Gastroesophageal sphincter (tissue), 4 donors: ENCODE data around the gene CHKB. TPM values are rescaled to one million over a fixed set of nuclear protein-coding genes. Genes with fewer than 3 reads are reported as not detected.

ENCODE experiments used
- ATAC-seq: fragments of 150-250 bp; one replicate; pipeline ENCODE4 v1.9.1; 2016; ENCODE audit warnings: mild to moderate bottlenecking, moderate library complexity
- H3K27ac ChIP-seq, 4 donors: fragments of 200-600 bp; sonication (generic) in 3 of 4; 1 replicate in 3 of 4; 2 replicates in 1 of 4; pipeline ENCODE4 v1.5.1; 2016 to 2019
- H3K27me3 ChIP-seq: fragments of 200-600 bp; sonication (generic); one replicate; pipeline ENCODE4 v1.5.1; 2019
- H3K36me3 ChIP-seq, 2 donors: fragments of 200-600 bp; sonication (generic); one replicate each; pipeline ENCODE4 v1.5.1; 2019; ENCODE audit warnings: control low read depth in 1 of 2
- H3K4me1 ChIP-seq, 3 donors: fragments of 200-600 bp; sonication (generic); 1 replicate in 2 of 3; 2 replicates in 1 of 3; pipeline ENCODE4 v1.5.1; 2016 to 2019; ENCODE audit warnings: control low read depth in 2 of 3
- H3K4me3 ChIP-seq, 2 donors: fragments of 200-600 bp; sonication (generic); one replicate each; pipeline ENCODE4 v1.5.1; 2019; ENCODE audit warnings: mild to moderate bottlenecking in 1 of 2, moderate library complexity in 1 of 2
- H3K9me3 ChIP-seq, 3 donors: fragments of 200-600 bp; sonication (generic); one replicate each; pipeline ENCODE4 v1.5.1; 2017 to 2019; ENCODE audit warnings: control low read depth in 2 of 3
- EP300 ChIP-seq: sonication (generic); formaldehyde crosslinking; IDR thresholded peaks from one replicate; pipeline ENCODE4 v1.6.1; 2017; ENCODE audit warnings: antibody characterized with exemption, mild to moderate bottlenecking
- POLR2A ChIP-seq, 2 donors: fragments of 450-650 bp; IDR thresholded peaks; one replicate each; pipeline ENCODE4 v1.6.1; 2017; ENCODE audit warnings: antibody characterized with exemption in 2 of 2, mild to moderate bottlenecking in 2 of 2, moderate library complexity in 1 of 2
- POLR2AphosphoS5 ChIP-seq: sonication (generic); formaldehyde crosslinking; IDR thresholded peaks from one replicate; pipeline ENCODE4 v1.6.1; 2017; ENCODE audit warnings: antibody characterized with exemption
- WGBS, 2 donors: methylation state at CpG; one replicate each; pipeline ENCODE4 v1.1.5; 2018; ENCODE audit warnings: low coverage in 1 of 2; 5-methylcytosine and 5-hydroxymethylcytosine counted together
- total RNA-seq, 4 donors: library from RNA; depleted of rRNA; stranded (reverse); fragments of >200 nt; gene quantifications; one replicate each; pipeline ENCODE4 v1.1.0, GENCODE V29; 2016
- TF ChIP-seq, protein P1 (sequence below), 4 experiments: fragments of 200-600 bp in 2 of 4; fragments of 450-650 bp in 2 of 4; sonication (generic) in 1 of 4; IDR thresholded peaks; one replicate each; pipeline ENCODE4 v1.5.1; 2017 to 2019; ENCODE audit warnings: antibody characterized with exemption in 4 of 4, mild to moderate bottlenecking in 2 of 4, moderate library complexity in 2 of 4

CHKB gene
- total RNA-seq, 4 donors from 2014 or later: 16.6 to 39.8 (median 33.1) TPM

DNA sequence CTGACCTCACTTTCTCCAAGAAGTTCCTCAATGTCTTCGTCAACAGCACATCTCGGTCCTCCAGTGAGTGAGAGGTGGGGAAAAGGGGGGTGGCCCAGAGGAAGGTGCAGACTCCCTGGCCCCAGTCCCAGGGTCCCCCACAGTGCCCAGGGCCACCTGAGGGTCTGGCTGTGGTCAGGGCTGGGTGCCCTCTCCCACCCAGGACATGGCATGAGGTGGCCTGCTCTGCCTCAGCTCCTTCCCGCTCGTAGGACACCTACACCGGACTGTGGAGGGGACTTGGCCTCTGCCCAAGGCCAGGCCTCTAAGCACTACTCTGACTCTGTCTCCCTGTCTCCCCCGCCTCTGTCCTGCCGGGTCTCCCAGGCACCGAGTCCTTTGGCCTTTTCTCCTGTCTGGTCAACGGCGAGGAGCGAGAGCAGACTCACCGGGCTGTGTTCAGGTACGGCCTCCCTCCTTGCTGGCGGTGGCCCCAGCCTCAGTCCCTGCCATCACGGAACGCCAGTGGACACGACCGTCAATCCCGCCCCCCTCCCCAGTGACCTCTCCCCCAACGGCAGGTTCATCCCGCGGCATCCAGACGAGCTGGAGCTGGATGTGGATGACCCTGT lies 22.5 kb upstream of the CHKB start:
- Histone ChIP-seq H3K9me3 (no peaks in the 10 kb centered on the region), H3K27me3 (peaks cover 95% of the 10 kb centered on the region), H3K27ac (no peak overlapping the region), H3K4me3 (no peak overlapping the region), H3K4me1 (peaks cover 0 to 21% (median 0%) of the 10 kb centered on the region in 3 donors), H3K36me3 (peaks cover 0 to 6% of the 10 kb centered on the region in 2 donors)
- ATAC-seq: no peak
- TF ChIP-seq EP300 (no peak), POLR2AphosphoS5 (no peak), POLR2A (IDR thresholded peaks at IDR 0.05) (no peak)
- TF ChIP-seq, protein P1, sequence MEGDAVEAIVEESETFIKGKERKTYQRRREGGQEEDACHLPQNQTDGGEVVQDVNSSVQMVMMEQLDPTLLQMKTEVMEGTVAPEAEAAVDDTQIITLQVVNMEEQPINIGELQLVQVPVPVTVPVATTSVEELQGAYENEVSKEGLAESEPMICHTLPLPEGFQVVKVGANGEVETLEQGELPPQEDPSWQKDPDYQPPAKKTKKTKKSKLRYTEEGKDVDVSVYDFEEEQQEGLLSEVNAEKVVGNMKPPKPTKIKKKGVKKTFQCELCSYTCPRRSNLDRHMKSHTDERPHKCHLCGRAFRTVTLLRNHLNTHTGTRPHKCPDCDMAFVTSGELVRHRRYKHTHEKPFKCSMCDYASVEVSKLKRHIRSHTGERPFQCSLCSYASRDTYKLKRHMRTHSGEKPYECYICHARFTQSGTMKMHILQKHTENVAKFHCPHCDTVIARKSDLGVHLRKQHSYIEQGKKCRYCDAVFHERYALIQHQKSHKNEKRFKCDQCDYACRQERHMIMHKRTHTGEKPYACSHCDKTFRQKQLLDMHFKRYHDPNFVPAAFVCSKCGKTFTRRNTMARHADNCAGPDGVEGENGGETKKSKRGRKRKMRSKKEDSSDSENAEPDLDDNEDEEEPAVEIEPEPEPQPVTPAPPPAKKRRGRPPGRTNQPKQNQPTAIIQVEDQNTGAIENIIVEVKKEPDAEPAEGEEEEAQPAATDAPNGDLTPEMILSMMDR (IDR thresholded peaks at IDR 0.05): no peak
- 93% methylated on average over 3 of the region's 23 CpGs; no CpG with 5 or more reads in 1 of the 2 donors for whole genome bisulfite sequencing, 2 donors

DNA sequence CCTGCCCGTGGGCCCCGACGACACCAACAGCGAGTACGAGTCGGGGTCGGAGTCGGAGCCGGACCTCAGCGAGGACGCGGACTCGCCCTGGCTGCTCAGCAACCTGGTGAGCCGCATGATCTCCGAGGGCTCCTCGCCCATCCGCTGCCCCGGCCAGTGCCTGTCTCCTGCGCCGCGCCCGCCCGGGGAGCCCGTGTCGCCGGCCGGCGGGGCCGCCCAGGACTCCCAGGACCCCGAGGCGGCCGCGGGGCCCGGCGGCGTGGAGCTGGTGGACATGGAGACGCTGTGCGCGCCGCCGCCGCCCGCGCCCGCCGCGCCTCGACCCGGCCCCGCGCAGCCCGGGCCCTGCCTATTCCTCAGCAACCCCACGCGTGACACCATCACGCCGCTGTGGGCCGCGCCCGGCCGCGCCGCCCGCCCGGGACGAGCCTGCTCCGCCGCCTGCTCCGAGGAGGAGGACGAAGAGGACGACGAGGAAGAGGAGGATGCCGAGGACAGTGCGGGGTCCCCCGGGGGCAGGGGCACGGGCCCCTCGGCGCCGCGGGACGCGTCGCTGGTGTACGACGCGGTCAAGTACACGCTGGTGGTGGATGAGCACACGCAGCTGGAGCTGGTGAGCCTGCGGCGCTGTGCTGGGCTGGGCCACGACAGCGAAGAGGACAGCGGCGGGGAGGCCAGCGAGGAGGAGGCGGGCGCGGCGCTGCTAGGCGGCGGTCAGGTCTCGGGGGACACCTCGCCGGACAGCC lies 21.8 kb upstream of the CHKB start:
- Histone ChIP-seq H3K36me3 (peaks cover 0 to 6% of the 10 kb centered on the region in 2 donors), H3K27ac (no peak overlapping the region), H3K27me3 (peaks cover 95% of the 10 kb centered on the region), H3K4me3 (no peak overlapping the region), H3K9me3 (no peaks in the 10 kb centered on the region), H3K4me1 (peaks cover 0 to 26% (median 3%) of the 10 kb centered on the region in 3 donors)
- no peak for ATAC-seq
- 46% methylated on average over 4 of the region's 103 CpGs; no CpG with 5 or more reads in 1 of the 2 donors for WGBS, 2 donors
- TF ChIP-seq POLR2AphosphoS5 (no peak), POLR2A (IDR thresholded peaks at IDR 0.05) (no peak), EP300 (no peak)
- TF ChIP-seq, protein P1 (IDR thresholded peaks at IDR 0.05): no peak

DNA sequence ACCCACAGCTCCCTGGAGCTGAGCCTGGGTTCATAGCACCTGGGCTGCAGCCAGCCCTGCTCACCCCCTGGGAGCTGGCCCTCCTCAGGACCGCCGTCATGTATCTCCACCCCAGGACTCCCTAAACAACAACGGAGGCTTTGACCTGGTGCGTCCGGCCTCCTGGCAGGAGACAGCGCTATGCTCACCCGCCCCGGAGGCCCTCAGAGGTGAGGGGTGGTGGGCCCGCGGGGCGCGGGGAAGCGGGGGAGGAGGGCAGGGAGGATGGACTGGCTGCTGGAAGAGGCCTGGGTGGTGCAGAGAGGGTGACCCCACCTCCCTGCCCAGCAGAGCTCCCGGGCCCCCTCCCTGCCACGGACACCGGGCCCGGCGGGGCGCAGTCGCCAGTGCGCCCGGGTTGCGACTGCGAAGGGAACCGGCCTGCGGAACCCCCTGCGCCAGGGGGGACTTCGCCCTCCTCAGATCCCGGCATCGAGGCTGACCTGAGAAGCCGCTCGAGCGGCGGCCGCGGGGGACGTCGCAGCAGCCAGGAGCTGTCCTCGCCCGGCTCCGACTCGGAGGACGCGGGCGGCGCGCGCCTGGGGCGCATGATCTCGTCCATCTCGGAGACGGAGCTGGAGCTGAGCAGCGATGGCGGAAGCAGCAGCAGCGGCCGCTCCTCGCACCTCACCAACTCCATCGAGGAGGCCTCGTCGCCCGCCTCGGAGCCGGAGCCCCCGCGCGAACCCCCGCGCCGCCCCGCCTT lies 21.0 kb upstream of the CHKB start:
- H3K4me1 ChIP-seq: peaks cover 0 to 26% (median 3%) of the 10 kb centered on the region in 3 donors
- TF ChIP-seq, protein P1 (IDR thresholded peaks at IDR 0.05): no peak
- TF ChIP-seq POLR2A (IDR thresholded peaks at IDR 0.05) (no peak), EP300 (no peak), POLR2AphosphoS5 (no peak)
- ATAC-seq: no peak
- WGBS, 2 donors: no CpG with 5 or more reads among the region's 70 CpGs
- H3K27ac ChIP-seq: no peak overlapping the region
- H3K4me3 ChIP-seq: no peak overlapping the region
- H3K9me3 ChIP-seq: no peaks in the 10 kb centered on the region
- peaks cover 0 to 6% of the 10 kb centered on the region in 2 donors for H3K36me3 ChIP-seq
- peaks cover 99% of the 10 kb centered on the region for H3K27me3 ChIP-seq

DNA sequence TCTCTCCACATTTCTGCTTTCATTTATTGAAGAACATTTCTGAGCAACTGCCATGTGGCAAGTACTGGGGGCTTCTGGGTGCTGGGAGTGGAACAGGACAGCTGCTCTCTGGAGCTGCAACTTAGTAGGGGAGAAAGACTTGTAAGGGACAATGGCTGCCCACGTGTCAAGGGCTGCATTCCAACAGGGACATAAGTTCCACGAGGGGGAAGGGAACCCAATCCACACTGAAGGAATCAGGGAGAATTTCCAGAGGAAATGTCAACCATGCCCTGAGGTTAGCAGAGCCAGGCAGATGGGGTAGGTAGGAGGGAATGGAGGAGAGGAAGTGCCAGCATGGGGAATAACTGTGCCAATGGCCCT lies 19.7 kb upstream of the CHKB start:
- no peaks in the 10 kb centered on the region for H3K9me3 ChIP-seq
- 71% methylated on average over 1 of the region's 2 CpGs; no CpG with 5 or more reads in 1 of the 2 donors for WGBS, 2 donors
- H3K4me1 ChIP-seq: peaks cover 0 to 26% (median 3%) of the 10 kb centered on the region in 3 donors
- peaks cover 0 to 8% of the 10 kb centered on the region in 2 donors for H3K36me3 ChIP-seq
- H3K27me3 ChIP-seq: peaks cover 98% of the 10 kb centered on the region
- no peak overlapping the region for H3K27ac ChIP-seq
- ATAC-seq: no peak
- TF ChIP-seq EP300: no peak
- no peak for TF ChIP-seq POLR2A (IDR thresholded peaks at IDR 0.05)
- TF ChIP-seq POLR2AphosphoS5: no peak
- TF ChIP-seq, protein P1 (IDR thresholded peaks at IDR 0.05): no peak
- H3K4me3 ChIP-seq: no peak overlapping the region
